NCI-H1092 (cell line): Measurements from ENCODE around the gene AIP.

Experiments
- DNase-seq: peaks from one replicate; lab custom pipeline; 2025; lab: John Stamatoyannopoulos, UW

The AIP gene

DNA sequence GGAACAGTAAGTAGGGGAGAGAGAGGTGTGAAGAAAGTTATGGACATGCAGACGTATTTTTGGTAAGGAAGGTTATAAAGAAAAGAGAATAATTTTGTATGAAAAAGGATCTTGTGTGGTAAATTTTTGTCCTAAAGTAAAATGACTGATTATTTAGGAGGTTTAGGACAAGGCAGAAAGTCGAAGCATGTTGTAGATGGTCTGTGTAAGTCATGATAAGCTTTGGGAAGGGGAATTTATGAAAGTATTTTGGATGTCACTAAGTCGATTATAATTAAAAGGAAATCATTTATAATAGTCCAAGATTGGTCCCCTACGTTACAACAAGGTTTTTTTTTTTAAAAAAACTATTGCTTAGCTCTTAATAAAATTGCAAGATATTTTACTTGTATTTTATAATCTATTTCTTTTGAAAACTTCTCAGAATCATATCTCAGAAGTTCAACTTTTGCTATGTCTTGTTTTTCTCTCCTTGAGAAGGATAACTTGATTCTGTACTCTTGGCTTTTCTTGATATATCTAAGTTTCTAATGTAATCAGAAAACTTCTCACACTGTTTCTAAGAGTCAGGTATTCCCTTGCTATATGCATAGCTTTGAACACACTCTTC is 51.3 kb downstream of the AIP start:
- no peak for DNase-seq

GRCh38 chr11:67535561-67535960 is 52.7 kb downstream of the AIP start:
- DNase-seq = no peak

DNA sequence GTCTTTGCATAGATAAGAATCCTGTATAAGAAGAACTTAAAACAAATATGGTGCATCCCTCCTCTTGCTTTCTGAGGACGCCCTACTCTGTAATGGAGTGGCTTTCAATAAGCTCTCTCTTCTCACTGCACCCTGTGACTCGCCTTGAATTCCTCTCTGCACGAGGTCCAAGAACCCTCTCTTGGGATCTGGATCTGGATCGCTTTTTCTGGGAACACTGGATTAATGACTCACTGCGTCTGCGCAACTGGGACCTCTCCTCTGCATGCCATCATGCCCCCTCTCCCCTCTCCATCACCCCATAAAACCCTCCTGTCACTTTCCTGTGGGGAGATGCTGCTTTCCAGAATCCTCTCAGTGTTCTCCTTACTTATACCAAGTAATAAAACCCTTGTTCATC is 55.5 kb downstream of the AIP start:
- DNase-seq = no peak

GRCh38 chr11:67538823-67539505 is 56.1 kb downstream of the AIP start:
- DNase-seq = no peak

GRCh38 chr11:67539550-67539949 is 56.7 kb downstream of the AIP start:
- no peak for DNase-seq
